Endometrial microvascular endothelial cells (primary cell): ENCODE measurements around the gene GAS5. TPM values are rescaled to one million over a fixed set of nuclear protein-coding genes. Genes with fewer than 3 reads are reported as not detected.

Experiments used
- in situ Hi-C: cut with HindIII; loops from 2 replicates; pipeline ENCODE4 v1.10.0; 2017; ENCODE audit warnings: low sequenced_read_pairs, low pct_unique_long_range_greater_than_20kb; ENCODE audit errors: inconsistent ontology term
- total RNA-seq: library from RNA; depleted of rRNA; stranded (reverse); fragments of >200 nt; gene quantifications from one replicate; pipeline ENCODE4 v1.2.3, GENCODE V29; 2015; ENCODE audit errors: inconsistent ontology term

GAS5 gene
- total RNA-seq, 1 donor from 2014 or later, result 283 TPM

GRCh38 chr1:173856014-173856413 is 11.8 kb downstream of the GAS5 start:
- in situ Hi-C loops, result no loop called here

DNA sequence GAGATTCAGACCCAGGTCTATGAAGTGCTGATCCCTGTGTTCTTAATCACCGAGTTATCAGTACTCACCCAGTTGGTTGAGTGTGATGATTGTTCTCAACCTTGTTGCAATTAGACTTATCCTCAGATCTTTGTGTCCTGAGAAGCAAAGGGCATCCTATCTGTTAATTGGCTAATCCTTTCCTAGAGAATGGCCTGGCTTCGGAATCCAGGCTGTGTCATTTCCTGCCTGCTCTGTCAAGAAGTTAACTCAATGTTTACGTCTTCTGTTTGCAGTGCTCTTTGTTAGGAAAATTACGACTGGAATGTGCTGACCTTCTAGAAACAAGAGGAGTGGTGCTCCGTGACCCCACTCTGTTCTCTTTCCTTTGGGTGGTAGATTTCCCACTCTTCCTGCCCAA is 14.7 kb downstream of the GAS5 start:
- in situ Hi-C loops, result no loop called here

DNA sequence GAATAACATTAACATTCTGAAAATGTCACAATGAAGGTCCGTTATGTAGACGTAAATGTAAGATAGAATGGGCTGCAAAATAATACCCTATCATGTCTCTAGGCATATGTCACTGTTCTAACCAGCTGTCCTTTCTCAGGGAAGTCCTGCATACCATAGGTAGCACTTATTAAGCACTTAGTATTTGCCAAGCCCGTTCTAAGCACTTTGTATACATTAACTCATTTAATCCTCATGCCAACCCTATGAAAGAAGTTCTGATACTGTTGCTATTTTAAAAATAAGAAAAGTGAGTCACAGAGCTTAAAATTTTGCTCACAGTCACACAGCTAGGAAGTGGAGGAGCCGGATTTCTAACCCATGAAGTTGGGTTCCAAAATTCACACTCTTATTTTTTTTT is 15.7 kb downstream of the GAS5 start:
- in situ Hi-C loops, result no loop called here

DNA sequence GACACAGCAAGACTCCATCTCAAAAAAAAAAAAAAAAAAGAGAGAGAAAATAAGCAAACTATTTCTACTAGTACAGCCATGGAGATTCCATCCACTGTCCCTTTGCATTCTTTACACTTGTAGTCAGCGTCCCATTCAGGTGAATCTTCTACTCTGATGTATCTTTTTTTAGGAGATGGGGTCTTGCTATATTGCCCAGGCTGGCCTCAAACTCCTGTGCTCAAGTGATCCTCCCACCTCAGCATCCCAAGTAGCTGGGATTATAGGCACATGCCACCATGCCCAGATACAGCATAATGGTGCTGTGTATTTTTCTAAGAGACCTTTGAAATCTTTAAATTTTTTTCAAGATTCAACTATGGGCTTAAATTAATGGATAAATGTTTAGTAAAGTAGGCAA is 35.0 kb downstream of the GAS5 start:
- in situ Hi-C loops, result no loop called here

DNA sequence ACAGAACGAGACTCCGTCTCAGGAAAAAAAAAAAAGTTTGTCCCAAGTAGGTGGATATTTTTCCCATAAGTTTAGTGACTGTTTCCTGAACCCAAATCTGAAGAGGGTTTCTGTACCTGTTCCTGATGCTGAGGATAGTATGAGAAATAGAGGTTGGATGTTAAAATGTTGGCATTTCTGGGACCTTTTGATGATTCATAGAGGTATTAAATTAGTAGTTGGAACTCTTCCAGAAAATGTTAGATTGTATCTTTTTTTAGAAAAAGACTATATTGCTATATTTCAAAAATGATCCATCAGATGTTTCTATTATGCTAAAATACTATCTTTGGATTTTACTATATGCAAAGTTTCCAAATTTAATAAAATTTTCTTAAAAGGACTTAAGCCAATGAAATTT is 40.2 kb downstream of the GAS5 start:
- in situ Hi-C loops, result no loop called here

- in situ Hi-C loops, result no loop called here
Observed at GRCh38 chr1:173824315-173825081, 43.3 kb downstream of the GAS5 start, which contains the start of the genes CENPL and DARS2. Gene CENPL, minus strand, starts transcription at chr1:173824883. Its CDS starts 13,584 bp downstream, at chr1:173811299. Gene DARS2, plus strand, starts transcription at chr1:173824673. Its CDS starts 557 bp downstream, at chr1:173825230.

DNA sequence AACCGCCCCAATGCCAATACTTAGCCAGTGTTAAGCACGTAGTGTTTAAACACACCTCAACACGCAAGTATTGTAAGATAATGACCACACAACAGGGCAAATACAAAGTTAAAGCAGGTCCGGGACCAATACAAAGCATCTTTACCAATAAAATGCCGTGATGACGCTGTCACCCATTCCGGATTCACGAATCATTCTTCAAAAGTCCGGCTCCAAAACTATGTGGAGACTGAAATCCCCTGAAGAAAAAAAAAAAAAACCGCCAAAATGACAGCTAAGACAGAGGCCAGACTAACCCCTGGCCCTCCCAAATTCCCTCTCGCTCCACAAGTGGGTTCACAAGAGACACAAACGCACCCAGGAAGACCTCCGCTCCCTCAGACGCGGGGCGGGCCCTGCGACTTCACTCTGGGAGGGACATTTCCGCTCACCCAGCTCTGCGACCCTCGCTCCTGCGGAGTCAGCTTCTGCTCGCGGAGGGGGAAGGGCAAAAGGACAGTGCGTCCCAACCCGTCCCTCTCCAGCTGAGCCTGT is 43.9 kb downstream of the GAS5 start:
- in situ Hi-C loops, result no loop called here

DNA sequence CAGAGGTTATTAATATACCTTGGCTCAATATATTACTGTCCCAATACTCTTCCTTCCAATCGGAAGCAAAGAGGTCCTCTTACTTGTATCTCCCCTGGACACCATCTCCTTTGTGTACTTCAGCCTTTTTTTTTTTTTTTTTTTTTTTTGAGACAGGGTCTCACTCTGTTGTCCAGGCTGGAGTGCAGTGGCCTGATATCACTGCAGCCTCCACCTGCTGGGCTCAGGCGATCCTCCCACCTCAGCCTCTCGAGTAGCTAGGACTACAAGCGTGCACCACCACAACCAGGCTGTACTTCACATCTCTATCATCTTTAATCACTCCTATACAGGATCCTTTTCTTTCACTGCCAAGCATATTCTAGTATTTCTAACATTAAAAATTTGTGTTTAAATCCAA is 46.1 kb downstream of the GAS5 start:
- in situ Hi-C loops, result no loop called here

- in situ Hi-C loops, result no loop called here
Observed at GRCh38 chr1:173818459-173818858, 49.3 kb downstream of the GAS5 start.

Other genes with a start within 250 kb of the GAS5 start
- gene TEX50, start 232.7 kb downstream of the GAS5 start, total RNA-seq, result not detected
- gene ANKRD45, start 198.1 kb downstream of the GAS5 start, total RNA-seq, result not detected
- gene KLHL20, start 153.0 kb downstream of the GAS5 start, total RNA-seq, result 18.2 TPM
- gene DARS2, start 43.3 kb downstream of the GAS5 start, total RNA-seq, result 37.4 TPM
- 19.7 TPM for gene CENPL, start 43.1 kb downstream of the GAS5 start, total RNA-seq
- 1.7 TPM for gene ZBTB37, start 391 bp upstream of the GAS5 start, total RNA-seq
- gene SERPINC1, start 49.3 kb upstream of the GAS5 start, total RNA-seq, result not detected
- 16.0 TPM for gene RC3H1, start 154.4 kb upstream of the GAS5 start, total RNA-seq